ENCODE results near the gene HHIP. TPM values are rescaled to one million over a fixed set of nuclear protein-coding genes. Genes with fewer than 3 reads are reported as not detected.
A peak's percentile ranks its signal among the peaks of the same experiment; 100 is the strongest.
"Not testable (repeated sequence)": the region's sequence is repeated elsewhere in the genome, so short reads cannot be mapped to it uniquely, and the experiment has no call there.

The HHIP gene
- polyA plus RNA-seq, 3 donors from 2014 or later, result not detected

DNA sequence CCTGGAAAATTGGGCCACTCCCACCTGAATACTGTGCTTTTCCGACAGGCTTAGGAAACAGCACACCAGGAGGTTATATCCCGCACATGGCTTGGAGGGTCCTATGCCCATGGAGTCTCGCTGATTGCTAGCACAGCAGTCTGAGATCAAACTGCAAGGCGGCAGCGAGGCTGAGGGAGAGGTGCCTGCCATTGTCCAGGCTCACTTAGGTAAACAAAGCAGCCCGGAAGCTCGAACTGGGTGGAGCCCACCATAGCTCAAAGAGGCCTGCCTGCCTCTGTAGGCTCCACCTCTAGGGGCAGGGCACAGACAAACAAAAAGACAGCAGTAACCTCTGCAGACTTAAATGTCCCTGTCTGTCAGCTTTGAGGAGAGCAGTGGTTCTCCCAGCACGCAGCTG is 122.9 kb downstream of the HHIP start:
- not testable (repeated sequence) for H3K27ac Mint-ChIP-seq; H3K36me3 Mint-ChIP-seq; DNase-seq; H3K4me1 Mint-ChIP-seq; H3K4me3 Mint-ChIP-seq; H3K27me3 Mint-ChIP-seq (ENCODE audit: low read depth in 3 of 3)
- H3K9me3 Mint-ChIP-seq, result peaks cover 2 to 16% (median 11%) of the 10 kb centered on the region in 6 donors

GRCh38 chr4:144778364-144778763 is 132.4 kb downstream of the HHIP start:
- Mint-ChIP-seq H3K36me3 (no peaks in the 10 kb centered on the region), H3K27me3 (ENCODE audit: low read depth in 3 of 3) (no peaks in the 10 kb centered on the region), H3K9me3 (peaks cover 0 to 8% (median 1%) of the 10 kb centered on the region in 6 donors), H3K4me3 (no peak overlapping the region), H3K27ac (no peak overlapping the region), H3K4me1 (no peaks in the 10 kb centered on the region)
- no peak for DNase-seq

GRCh38 chr4:144782345-144782744 is 136.4 kb downstream of the HHIP start:
- no peak for DNase-seq
- Mint-ChIP-seq H3K4me3 (no peak overlapping the region), H3K9me3 (peaks cover 0 to 7% (median 0%) of the 10 kb centered on the region in 6 donors), H3K4me1 (no peaks in the 10 kb centered on the region), H3K36me3 (no peaks in the 10 kb centered on the region), H3K27me3 (ENCODE audit: low read depth in 3 of 3) (no peaks in the 10 kb centered on the region), H3K27ac (no peak overlapping the region)

DNA sequence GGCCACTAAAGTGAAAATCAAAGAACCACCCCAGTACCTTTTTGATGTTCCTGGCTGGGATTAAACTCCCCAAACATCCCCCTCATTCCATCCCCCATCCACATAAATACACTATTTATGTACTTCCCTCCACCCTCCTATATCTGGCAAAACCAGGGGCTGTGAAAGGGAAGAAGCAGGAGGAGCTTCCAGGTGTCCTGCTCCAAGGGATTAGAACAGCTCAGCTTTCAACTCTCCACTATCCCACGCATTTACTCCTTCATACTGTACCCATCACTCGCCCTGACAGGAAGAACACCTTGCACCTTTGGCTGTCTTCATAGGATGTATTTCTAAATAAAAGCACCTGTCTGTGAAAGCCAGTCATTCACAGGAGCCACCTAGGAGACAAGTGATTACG is 140.0 kb downstream of the HHIP start:
- no peak overlapping the region for H3K27ac Mint-ChIP-seq
- DNase-seq, result no peak
- H3K27me3 Mint-ChIP-seq (ENCODE audit: low read depth in 3 of 3), result no peaks in the 10 kb centered on the region
- peaks cover 0 to 6% (median 0%) of the 10 kb centered on the region in 6 donors for H3K9me3 Mint-ChIP-seq
- no peak overlapping the region for H3K4me3 Mint-ChIP-seq
- no peaks in the 10 kb centered on the region for H3K4me1 Mint-ChIP-seq
- no peaks in the 10 kb centered on the region for H3K36me3 Mint-ChIP-seq

- Mint-ChIP-seq H3K4me3 (no peak overlapping the region), H3K27ac (no peak overlapping the region), H3K9me3 (peaks cover 0 to 9% (median under 1%) of the 10 kb centered on the region in 6 donors), H3K27me3 (ENCODE audit: low read depth in 3 of 3) (no peaks in the 10 kb centered on the region), H3K4me1 (no peaks in the 10 kb centered on the region), H3K36me3 (no peaks in the 10 kb centered on the region)
- peak in 1 of 3 donors; percentile 0 for DNase-seq
These were observed 141.7 kb downstream of the HHIP start for GRCh38 chr4:144787365-144788258.

DNA sequence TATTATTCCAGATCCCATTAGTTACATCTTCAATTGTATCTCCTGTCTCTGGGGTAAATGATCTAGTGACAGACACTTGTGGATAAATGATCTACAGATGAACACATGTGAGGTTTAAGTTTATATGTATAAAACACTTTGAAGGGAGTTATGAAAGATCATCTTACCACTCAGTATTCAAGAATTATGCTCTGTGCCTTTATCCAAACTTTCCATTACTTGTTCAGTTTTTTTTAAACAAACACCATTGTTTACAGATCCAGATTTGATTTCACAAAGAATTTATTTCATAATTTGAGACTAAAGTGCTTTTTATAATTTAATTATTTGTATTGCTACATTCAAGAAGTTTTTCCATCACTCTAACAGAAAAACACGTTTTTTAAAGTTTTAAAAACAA is 142.5 kb downstream of the HHIP start:
- Mint-ChIP-seq H3K27me3 (ENCODE audit: low read depth in 3 of 3) (peaks cover 0 to 1% (median 0%) of the 10 kb centered on the region in 3 donors), H3K36me3 (no peaks in the 10 kb centered on the region), H3K9me3 (peaks cover 0 to 9% (median 2%) of the 10 kb centered on the region in 6 donors), H3K4me1 (no peaks in the 10 kb centered on the region), H3K4me3 (no peak overlapping the region), H3K27ac (no peak overlapping the region)
- no peak for DNase-seq

DNA sequence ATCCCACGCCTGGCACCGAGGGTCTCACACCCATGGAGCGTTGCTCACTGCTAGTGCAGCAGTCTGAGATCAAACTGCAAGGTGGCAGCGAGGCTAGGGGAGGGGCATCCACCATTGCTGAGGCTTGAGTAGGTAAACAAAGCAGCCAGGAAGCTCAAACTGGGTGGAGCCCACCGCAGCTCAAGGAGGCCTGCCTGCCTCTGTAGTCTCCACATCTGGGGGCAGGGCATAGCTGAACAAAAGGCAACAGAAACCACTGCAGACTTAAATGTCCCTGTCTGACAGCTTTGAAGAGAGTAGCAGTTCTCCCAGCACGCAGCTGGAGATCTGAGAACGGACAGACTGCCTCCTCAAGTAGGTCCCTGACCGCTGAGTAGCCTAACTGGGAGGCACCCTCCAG is 146.0 kb downstream of the HHIP start:
- H3K36me3 Mint-ChIP-seq; DNase-seq; H3K27ac Mint-ChIP-seq; H3K4me1 Mint-ChIP-seq; H3K4me3 Mint-ChIP-seq; H3K27me3 Mint-ChIP-seq (ENCODE audit: low read depth in 3 of 3): not testable (repeated sequence)
- H3K9me3 Mint-ChIP-seq, result peaks cover 3 to 21% (median 7%) of the 10 kb centered on the region in 6 donors

Data from immature natural killer cell (primary cell).